Anterior cingulate cortex (tissue), 58 donors: ENCODE measurements around the gene FAM180A.

Experiments used
- DNase-seq, 58 donors: peaks; one replicate each; lab custom pipeline; 2025; lab: John Stamatoyannopoulos, UW

FAM180A gene

DNA sequence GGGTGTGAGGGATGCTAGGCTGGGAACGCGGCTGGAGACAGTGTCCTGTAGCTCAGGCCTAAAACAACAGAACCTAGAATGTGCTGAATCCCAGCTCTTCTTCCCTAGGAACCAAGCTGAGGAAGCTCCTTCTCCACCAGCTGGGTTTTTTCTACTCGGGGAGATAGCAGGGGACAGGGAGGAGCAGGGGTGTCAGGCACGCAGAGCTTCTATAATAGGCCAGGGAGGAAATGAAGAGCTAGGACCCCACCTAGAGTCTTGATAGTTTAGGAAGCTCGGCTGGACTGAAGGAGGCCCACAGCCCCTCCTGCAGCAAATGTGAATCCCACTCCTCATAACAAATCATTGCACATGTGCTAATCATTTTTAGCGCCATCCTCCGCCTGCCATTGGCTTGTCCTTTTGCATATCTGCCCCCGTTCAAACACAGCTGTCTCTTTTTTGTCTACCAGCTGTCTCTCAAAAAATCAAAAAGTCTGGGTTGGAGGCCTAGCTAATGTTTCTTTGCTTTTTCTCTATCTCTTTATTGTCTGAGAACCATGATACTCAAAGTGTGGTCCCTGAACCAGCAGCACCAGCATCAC, 24.1 kb upstream of the FAM180A start:
- no peak for DNase-seq

DNA sequence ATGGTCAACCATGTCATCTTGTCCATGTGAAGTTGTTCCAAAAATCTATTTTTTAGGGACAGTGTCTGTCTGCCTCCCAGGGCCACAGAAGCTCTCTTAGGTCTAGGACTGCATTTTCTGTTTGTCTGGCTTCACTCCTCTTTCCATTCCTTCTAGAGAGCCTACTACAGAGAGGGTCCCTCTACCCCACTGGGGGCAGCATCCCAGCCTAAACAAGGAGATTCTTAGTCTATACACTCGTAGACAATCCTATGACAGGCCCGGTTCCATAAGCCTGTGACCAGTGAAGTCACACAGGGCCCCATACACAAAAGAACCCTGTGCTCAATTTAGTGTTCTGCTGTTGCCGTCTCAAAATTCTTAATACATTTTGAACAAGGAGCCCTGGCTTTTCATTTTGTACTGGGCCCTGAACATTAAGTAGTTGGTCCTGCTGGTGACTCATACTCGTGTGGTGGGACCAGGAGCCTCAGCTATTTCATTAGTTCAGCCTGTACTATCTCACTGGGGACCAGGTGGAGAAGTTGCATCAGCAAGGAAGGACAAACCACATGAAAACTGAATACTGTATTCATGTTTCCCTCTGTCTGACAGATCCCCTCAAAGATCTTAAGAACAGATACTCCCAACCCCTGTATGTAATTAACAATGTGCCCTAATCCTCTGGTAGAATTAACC, 23.5 kb upstream of the FAM180A start:
- no peak for DNase-seq

DNA sequence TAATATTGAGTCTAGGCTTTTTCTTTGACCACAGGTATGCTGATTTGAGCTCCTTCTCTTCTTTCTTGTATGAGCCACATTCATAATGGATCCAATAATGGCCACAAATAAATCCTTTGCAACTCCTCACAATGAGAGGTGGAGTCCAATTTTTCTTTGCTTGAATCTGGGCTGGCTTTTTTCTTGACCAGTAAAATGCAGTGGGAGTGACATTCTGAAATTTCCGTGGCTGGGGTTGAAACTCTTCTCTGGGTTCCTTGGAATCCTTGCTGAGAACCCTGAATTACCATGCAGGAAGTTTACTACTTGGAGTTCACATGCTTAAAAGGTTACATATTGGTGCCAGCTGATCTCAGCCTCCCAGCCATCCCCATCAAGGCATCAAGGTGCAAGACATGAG, 22.4 kb upstream of the FAM180A start:
- DNase-seq = no peak

DNA sequence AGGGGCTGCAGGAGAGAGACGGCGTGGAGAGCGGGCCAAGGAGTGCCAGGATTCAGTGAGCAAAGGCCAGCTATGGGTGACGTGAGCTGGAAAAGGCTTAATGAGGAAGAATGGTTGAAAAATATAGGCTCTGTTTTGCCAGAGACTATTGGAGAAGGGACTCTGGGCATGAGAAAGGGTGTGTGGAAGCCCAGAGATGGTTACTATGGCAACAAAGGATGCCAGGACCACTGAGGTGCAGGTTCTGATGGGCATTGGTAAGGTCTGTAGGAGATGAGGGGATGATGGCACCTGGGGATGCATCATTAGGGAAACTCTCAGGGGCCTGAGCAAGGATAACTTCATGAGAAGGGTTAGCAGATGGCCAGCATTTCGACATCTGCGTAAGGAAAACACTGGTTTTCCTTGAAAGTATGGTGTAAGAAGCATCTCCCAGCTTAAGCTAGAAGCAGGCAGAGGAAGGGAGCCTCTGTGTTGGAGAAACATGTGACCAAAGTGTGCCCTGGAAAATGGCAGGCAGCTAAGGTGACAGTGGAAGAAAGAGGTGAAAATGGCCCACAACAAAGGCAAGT, 21.6 kb upstream of the FAM180A start:
- no peak for DNase-seq

DNA sequence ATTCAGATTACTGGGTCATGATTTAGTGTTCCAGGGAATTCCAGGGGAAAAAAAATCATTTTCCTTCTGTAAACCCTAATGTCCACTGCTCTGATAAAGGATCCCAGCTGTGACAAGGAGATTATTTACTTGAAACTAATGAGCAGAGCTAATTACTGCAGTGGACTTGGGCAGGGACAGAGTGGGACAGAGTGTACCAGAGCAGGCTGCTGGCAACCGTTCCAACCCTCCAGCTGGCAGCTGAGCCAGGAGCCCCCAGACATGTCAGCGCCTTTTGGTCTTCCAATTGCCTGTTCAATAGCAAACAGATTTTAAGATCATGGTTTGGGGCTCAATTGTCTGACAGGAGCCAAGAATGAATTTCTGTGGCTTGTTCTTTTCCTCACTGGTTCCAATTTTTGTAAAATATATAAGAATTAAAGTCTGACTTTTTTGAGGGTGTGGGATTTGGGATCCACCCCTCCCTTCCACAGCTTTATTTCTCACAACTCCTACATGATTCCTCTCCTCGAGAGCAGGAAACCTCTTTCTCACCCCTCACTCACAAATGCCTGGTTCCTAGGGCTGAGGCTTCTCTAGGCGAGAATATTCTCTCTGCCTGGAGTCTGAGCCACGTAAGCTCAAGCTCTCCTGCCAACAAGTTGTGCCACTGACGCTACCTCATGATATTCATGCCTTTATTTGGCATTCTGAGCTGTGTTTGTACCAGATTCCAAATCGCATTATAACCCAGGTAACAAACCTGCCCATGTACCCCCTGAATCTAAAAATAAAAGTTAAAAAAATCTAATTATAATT, 20.6 kb upstream of the FAM180A start:
- DNase-seq = peak in 42 of 58 donors; percentile 7 to 82 (median 38)

- DNase-seq = no peak
Measured at GRCh38 chr7:135768467-135768866, 19.9 kb upstream of the FAM180A start.

DNA sequence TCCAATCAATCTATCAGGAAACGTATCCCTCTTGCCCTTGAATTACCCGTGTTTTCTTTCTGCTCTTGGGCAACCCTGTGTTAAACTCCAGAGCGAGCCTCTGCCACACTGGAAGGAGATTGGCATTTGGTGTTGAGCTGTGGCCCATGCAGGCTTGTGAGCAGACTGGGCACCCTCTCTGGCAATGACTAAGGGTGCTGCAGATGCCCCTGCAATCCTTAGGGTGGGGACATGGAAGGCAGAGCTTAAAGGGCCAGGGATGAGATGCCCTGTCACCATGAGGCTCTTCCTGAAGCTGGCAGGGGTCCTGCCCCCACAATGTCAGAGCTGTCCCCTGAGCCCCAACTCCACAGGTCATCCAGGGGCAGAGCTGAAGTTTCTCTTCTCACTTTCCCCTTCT, 19.5 kb upstream of the FAM180A start:
- no peak for DNase-seq

GRCh38 chr7:135763261-135763660, 14.6 kb upstream of the FAM180A start:
- no peak for DNase-seq

DNA sequence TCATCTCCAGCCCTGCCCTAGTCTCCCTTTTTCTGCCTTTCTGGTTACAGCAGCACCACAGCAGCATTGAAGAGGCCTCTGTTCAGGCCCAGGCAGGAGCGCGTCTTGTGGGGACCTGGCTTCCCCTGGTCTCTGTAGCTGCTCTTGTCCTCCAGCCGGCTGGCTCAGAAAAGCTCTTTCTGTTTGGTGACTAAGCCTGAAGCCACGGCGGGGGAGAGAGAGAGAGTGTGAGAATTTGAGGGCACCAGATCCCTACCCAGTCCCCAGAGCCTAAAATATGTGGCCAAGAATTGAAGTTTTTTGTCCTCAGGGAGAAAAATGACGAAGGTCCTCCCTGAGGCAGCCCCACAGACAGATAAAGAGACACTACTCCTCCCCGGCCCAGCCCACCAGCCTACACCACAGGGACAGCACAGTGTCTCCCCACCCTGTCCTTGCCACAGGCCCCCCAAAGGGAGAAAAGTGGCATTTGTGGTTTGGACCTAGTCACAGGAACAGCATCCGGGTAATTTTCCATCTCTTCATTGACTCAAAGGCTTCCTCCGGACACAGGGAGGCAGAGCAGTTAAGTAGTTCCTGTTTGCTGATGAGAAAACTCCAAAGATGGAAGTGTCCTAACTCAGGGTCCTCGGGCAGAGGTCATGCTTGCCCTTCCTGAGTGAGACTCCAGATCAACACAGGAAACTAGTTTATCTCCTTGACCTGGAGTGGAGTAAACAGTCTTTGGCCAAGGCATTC, 13.3 kb upstream of the FAM180A start:
- peak in 3 of 58 donors; percentile 6 to 36 (median 20) for DNase-seq

GRCh38 chr7:135759532-135759931, 10.9 kb upstream of the FAM180A start:
- DNase-seq = no peak

GRCh38 chr7:135758531-135758932, 9.9 kb upstream of the FAM180A start:
- peak in 1 of 58 donors; percentile 61 for DNase-seq

DNA sequence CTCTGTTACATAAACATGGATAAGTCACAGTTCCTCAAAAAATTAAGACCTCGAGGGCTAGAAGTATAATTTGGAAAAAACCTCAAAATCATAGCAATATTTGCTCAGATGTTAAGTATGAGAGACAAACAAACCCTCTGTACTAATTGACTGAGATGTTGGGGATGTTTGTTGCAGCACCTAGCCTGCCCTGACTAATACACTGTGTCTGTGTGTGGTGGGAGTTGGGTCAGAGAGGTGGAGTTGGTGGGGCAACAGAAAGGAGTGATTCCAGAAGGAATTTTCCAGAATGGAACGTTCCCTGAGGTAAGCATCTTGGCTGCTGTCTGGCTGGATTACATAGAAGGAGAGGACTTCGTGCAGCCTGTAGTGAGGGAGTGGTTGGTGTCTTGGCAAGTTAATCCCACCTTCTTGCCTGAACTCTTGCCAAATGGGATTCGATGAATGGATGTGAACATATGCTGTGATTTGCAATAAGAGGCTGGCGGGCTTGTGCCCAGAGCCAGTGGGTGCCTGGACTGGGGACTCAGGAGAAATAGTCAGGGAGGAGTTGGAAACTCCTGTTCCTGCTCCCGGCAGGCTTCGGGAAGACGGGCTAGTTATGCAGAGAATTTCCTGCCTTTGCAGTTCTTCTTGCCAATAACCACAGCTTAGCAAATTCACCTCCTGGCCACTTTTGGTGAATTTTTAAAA, 9.3 kb upstream of the FAM180A start:
- peak in 12 of 58 donors; percentile 5 to 38 (median 24) for DNase-seq

- no peak for DNase-seq
Measured at GRCh38 chr7:135756191-135756590, 7.6 kb upstream of the FAM180A start.

- DNase-seq = no peak
Measured at GRCh38 chr7:135755351-135755753, 6.7 kb upstream of the FAM180A start.

DNA sequence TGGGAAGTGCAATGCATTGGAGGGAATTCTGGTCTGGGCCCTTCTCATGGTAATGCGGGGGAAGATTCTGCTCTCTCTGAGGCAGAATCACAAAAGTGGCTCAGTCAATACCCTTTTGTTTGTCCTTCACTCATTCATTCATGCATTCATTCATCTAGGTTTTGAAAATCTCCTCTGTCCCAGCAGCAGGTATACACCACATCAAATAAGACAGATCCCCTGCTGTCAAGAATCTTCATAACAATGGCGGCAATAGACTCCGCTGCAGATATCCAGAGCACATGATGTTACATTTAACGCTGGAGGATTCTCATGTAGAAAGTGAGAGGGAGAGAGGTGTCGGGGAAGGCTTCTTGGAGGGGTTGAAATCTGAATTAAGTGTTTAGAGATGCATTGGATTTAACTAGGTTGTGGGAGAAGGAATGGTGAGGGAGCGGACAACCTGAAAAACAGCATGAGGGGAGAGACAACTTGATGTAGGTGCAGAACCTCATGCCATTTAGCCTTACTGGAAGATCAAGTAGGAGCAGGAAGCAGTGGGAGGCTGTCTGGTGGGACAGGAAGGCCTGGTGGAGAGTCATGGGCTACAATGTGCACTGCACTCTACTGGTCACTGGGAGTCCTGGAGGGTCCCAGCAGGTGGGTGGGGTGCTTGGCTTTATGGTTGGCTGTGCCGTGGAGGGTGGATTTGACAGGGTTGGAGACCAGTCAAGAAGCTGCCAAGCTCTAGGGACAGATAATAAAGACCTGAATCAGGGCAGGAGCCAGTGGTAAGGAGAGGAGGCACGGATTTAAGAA, 5.2 kb upstream of the FAM180A start:
- no peak for DNase-seq

GRCh38 chr7:135747366-135747765, 1.2 kb downstream of the FAM180A start:
- DNase-seq = no peak

- no peak for DNase-seq
Measured at GRCh38 chr7:135745703-135746312, 2.8 kb downstream of the FAM180A start.

GRCh38 chr7:135744938-135745702, 3.5 kb downstream of the FAM180A start:
- no peak for DNase-seq
